WTC11 (cell line): ENCODE results near the gene PLXNA2. TPM values are rescaled to one million over a fixed set of nuclear protein-coding genes. Genes with fewer than 3 reads are reported as not detected.

Experiments
- ATAC-seq: fragments of 200-7000 bp; cut with Tn5 transposase; 2 replicates; pipeline ENCODE4 v1.10.0; 2021; ENCODE audit warnings: mild to moderate bottlenecking, moderate library complexity
- CTCF ChIA-PET: fragments of 300-600 bp; sonication (Branson Sonifier 250); formaldehyde crosslinking; loops from one replicate; lab custom pipeline; 2021; ENCODE audit warnings: antibody characterized with exemption; lab: Charles Lee
- POLR2A ChIA-PET: fragments of 350-600 bp; sonication (Branson Sonifier 250); formaldehyde crosslinking; loops from one replicate; lab custom pipeline; 2021; ENCODE audit warnings: antibody characterized with exemption; lab: Charles Lee
- DNase-seq: peaks from one replicate; pipeline ENCODE4 v3.0.0; 2021; ENCODE audit warnings: low spot score
- H3K27ac Mint-ChIP-seq: 2 replicates; pipeline ENCODE4 v1.8.0; 2021; ENCODE audit warnings: mixed read lengths
- H3K27me3 Mint-ChIP-seq: 2 replicates; pipeline ENCODE4 v1.8.0; 2021; ENCODE audit warnings: low read depth, mild to moderate bottlenecking, moderate library complexity, mixed read lengths
- H3K36me3 Mint-ChIP-seq: 2 replicates; pipeline ENCODE4 v1.8.0; 2021; ENCODE audit warnings: mixed read lengths
- H3K4me1 Mint-ChIP-seq: 2 replicates; pipeline ENCODE4 v1.8.0; 2022; ENCODE audit warnings: mixed read lengths
- H3K4me3 Mint-ChIP-seq: 2 replicates; pipeline ENCODE4 v1.8.0; 2021; ENCODE audit warnings: mild to moderate bottlenecking, moderate library complexity, mixed read lengths
- H3K9me3 Mint-ChIP-seq: 2 replicates; pipeline ENCODE4 v1.8.0; 2021; ENCODE audit warnings: mixed read lengths
- CBFB ChIP-seq: sonication (generic); formaldehyde crosslinking; IDR thresholded peaks from 2 replicates; pipeline ENCODE4 v1.8.1; 2022; ENCODE audit warnings: mild to moderate bottlenecking, low read depth, missing genetic modification reagents
- CREB1 ChIP-seq: sonication (generic); formaldehyde crosslinking; IDR thresholded peaks from 2 replicates; pipeline ENCODE4 v1.8.0; 2023; ENCODE audit warnings: mild to moderate bottlenecking, missing genetic modification reagents
- ETV6 ChIP-seq: sonication (generic); formaldehyde crosslinking; IDR thresholded peaks from 2 replicates; pipeline ENCODE4 v1.8.1; 2022; ENCODE audit warnings: mild to moderate bottlenecking, missing genetic modification reagents
- FOXP1 ChIP-seq: sonication (generic); formaldehyde crosslinking; IDR thresholded peaks from 2 replicates; pipeline ENCODE4 v1.8.0; 2022; ENCODE audit warnings: missing genetic modification reagents, mild to moderate bottlenecking, moderate library complexity, borderline replicate concordance
- HMGA2 ChIP-seq: fragments of 250-450 bp; sonication (Bioruptor Pico); IDR thresholded peaks from 2 replicates; pipeline ENCODE4 v1.4.0; 2021; ENCODE audit warnings: mild to moderate bottlenecking, moderate library complexity
- IRF2 ChIP-seq: sonication (generic); formaldehyde crosslinking; IDR thresholded peaks from 2 replicates; pipeline ENCODE4 v1.8.0; 2022; ENCODE audit warnings: low read depth, missing genetic modification reagents, borderline replicate concordance
- KAT7 ChIP-seq: sonication (generic); formaldehyde crosslinking; IDR thresholded peaks from 2 replicates; pipeline ENCODE4 v1.8.1; 2023; ENCODE audit warnings: missing genetic modification reagents, mild to moderate bottlenecking, borderline replicate concordance
- NFATC4 ChIP-seq: fragments of 250-450 bp; sonication (Bioruptor Pico); IDR thresholded peaks from 2 replicates; pipeline ENCODE4 v1.9.0; 2021; ENCODE audit warnings: mild to moderate bottlenecking
- NFE2L1 ChIP-seq: sonication (generic); formaldehyde crosslinking; IDR thresholded peaks from 2 replicates; pipeline ENCODE4 v1.8.1; 2023; ENCODE audit warnings: missing genetic modification reagents
- NR1H2 ChIP-seq: sonication (generic); formaldehyde crosslinking; IDR thresholded peaks from 2 replicates; pipeline ENCODE4 v1.9.0; 2021; ENCODE audit warnings: mild to moderate bottlenecking, moderate library complexity, missing genetic modification reagents
- RORB ChIP-seq: fragments of 250-450 bp; sonication (Bioruptor Pico); IDR thresholded peaks from 2 replicates; pipeline ENCODE4 v1.9.0; 2021; ENCODE audit warnings: mild to moderate bottlenecking
- TCF7 ChIP-seq: sonication (generic); formaldehyde crosslinking; IDR thresholded peaks from 2 replicates; pipeline ENCODE4 v1.8.0; 2022; ENCODE audit warnings: mild to moderate bottlenecking, low read depth, missing genetic modification reagents, moderate library complexity
- TEAD4 ChIP-seq: sonication (generic); formaldehyde crosslinking; IDR thresholded peaks from 2 replicates; pipeline ENCODE4 v1.8.0; 2022; ENCODE audit warnings: mild to moderate bottlenecking, missing genetic modification reagents
- ZBTB21 ChIP-seq: sonication (generic); formaldehyde crosslinking; IDR thresholded peaks from 2 replicates; pipeline ENCODE4 v1.8.1; 2023; ENCODE audit warnings: mild to moderate bottlenecking, missing genetic modification reagents, borderline replicate concordance
- ZNF121 ChIP-seq: sonication (generic); formaldehyde crosslinking; IDR thresholded peaks from 2 replicates; pipeline ENCODE4 v1.8.0; 2023; ENCODE audit warnings: missing genetic modification reagents
- ZNF138 ChIP-seq: sonication (generic); formaldehyde crosslinking; conservative IDR thresholded peaks from 2 replicates; pipeline ENCODE4 v1.8.1; 2022; ENCODE audit warnings: mild to moderate bottlenecking, moderate library complexity, missing genetic modification reagents
- ZNF423 ChIP-seq: fragments of 250-450 bp; sonication (Bioruptor Pico); IDR thresholded peaks from 2 replicates; pipeline ENCODE4 v2.1.2; 2022; ENCODE audit warnings: mild to moderate bottlenecking, moderate library complexity
- ZNF671 ChIP-seq: fragments of 250-450 bp; sonication (Bioruptor Pico); IDR thresholded peaks from 2 replicates; pipeline ENCODE4 v1.8.0; 2021; ENCODE audit warnings: mild to moderate bottlenecking
- total RNA-seq: library from RNA; stranded (reverse); gene quantifications from 3 replicates; pipeline ENCODE4 v1.2.3, GENCODE V29; 2021
- TF ChIP-seq, protein P1 (sequence below): sonication (generic); formaldehyde crosslinking; IDR thresholded peaks from 2 replicates; pipeline ENCODE4 v1.8.0; 2023; ENCODE audit warnings: mild to moderate bottlenecking, missing genetic modification reagents
- TF ChIP-seq, protein P2 (sequence below): sonication (generic); formaldehyde crosslinking; IDR thresholded peaks from 2 replicates; pipeline ENCODE4 v1.8.1; 2023; ENCODE audit warnings: mild to moderate bottlenecking, missing genetic modification reagents, moderate library complexity
- TF ChIP-seq, protein P3 (sequence below): sonication (generic); formaldehyde crosslinking; IDR thresholded peaks from 2 replicates; pipeline ENCODE4 v1.8.1; 2023; ENCODE audit warnings: mild to moderate bottlenecking, missing genetic modification reagents
- TF ChIP-seq, protein P4 (sequence below): fragments of 250-450 bp; sonication (Bioruptor Pico); conservative IDR thresholded peaks from 2 replicates; pipeline ENCODE4 v1.9.0; 2021; ENCODE audit warnings: mild to moderate bottlenecking
- TF ChIP-seq, protein P5 (sequence below): sonication (generic); formaldehyde crosslinking; IDR thresholded peaks from 2 replicates; pipeline ENCODE4 v1.8.1; 2022; ENCODE audit warnings: mild to moderate bottlenecking, missing genetic modification reagents, moderate library complexity, borderline replicate concordance

PLXNA2 gene
- total RNA-seq, 1 experiment from 2014 or later: 4.2 TPM

DNA sequence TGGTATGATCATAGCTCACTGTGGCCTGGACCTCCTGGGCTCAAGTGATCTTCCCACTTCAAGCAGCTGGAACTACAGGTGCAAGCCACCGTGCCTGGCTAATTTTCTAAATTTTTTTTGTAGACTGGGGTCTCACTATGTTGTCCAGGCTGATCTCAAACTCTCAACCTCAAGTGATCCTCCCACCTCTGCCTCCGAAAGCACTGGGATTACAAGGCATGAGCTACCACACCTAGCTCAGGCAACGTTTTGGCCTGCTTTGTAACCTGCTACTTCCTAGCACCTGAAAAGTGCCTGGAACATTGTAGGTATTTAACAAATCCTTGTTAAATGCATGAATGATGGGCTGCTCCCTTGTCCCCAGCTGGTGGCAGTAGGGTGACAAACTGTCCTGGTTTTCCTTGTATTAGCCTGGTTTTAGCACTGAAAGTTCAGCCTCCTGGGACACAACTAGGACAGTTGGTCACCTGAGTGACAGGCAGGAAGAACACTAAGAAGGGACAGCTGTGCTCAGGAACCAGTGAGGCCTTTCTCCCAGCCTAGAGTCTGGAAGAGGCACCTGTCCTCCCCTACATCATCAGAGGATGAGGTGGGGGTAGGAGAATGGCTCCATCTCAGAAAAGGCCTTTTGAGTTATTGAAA, 244.8 kb downstream of the PLXNA2 start:
- DNase-seq (no peak), ATAC-seq (no peak)
- ChIA-PET POLR2A (no interaction called here), CTCF (interaction anchor here (0.8 to 2.9 kb wide), 14 partner anchors 9 to 246 kb away, joined by 3 to 34 read pairs (median 7); no protein-coding TSS in a partner anchor)
- H3K27ac Mint-ChIP-seq: no peak overlapping the region
- peaks cover 25% of the 10 kb centered on the region for H3K4me1 Mint-ChIP-seq
- H3K36me3 Mint-ChIP-seq: peaks cover 3% of the 10 kb centered on the region
- no peak overlapping the region for H3K4me3 Mint-ChIP-seq
- peaks cover 9% of the 10 kb centered on the region for H3K9me3 Mint-ChIP-seq
- no peak for TF ChIP-seq NFE2L1 (CRISPR knock-in tag)
- no peak for TF ChIP-seq ZNF671
- TF ChIP-seq ZNF121: peak; percentile 57; the same call in 1 of the 2 replicates
- no peak for TF ChIP-seq ZBTB21 (CRISPR knock-in tag)
- TF ChIP-seq RORB (CRISPR knock-in tag): no peak
- TF ChIP-seq ZNF138 (CRISPR knock-in tag): no peak
- peaks cover 9% of the 10 kb centered on the region for H3K27me3 Mint-ChIP-seq

DNA sequence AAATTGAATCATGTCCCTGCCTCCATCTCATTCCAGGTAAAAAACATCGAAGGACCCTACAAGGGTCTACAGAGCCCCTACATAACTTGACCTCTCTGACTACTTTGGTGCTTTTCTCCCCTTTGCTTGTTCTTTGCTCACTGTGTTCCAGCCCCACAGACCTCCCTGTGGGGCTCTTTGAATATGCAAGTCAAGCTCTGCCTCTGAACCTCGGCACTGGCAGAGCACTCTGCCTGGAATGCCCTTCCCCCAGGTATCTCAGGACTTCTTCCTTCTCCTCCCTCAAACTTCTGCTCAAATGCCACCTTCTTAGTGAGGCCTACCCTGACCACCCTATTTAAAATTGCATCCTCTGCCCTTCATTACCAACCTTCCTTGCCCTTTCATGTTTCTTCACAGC, 245.5 kb downstream of the PLXNA2 start:
- DNase-seq (peak; percentile 20), ATAC-seq (peak; percentile 60)
- TF ChIP-seq, protein P1, sequence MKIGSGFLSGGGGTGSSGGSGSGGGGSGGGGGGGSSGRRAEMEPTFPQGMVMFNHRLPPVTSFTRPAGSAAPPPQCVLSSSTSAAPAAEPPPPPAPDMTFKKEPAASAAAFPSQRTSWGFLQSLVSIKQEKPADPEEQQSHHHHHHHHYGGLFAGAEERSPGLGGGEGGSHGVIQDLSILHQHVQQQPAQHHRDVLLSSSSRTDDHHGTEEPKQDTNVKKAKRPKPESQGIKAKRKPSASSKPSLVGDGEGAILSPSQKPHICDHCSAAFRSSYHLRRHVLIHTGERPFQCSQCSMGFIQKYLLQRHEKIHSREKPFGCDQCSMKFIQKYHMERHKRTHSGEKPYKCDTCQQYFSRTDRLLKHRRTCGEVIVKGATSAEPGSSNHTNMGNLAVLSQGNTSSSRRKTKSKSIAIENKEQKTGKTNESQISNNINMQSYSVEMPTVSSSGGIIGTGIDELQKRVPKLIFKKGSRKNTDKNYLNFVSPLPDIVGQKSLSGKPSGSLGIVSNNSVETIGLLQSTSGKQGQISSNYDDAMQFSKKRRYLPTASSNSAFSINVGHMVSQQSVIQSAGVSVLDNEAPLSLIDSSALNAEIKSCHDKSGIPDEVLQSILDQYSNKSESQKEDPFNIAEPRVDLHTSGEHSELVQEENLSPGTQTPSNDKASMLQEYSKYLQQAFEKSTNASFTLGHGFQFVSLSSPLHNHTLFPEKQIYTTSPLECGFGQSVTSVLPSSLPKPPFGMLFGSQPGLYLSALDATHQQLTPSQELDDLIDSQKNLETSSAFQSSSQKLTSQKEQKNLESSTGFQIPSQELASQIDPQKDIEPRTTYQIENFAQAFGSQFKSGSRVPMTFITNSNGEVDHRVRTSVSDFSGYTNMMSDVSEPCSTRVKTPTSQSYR (CRISPR knock-in tag): no peak
- TF ChIP-seq TCF7 (CRISPR knock-in tag) (no peak), ETV6 (CRISPR knock-in tag) (no peak), CBFB (CRISPR knock-in tag) (no peak), NFATC4 (CRISPR knock-in tag) (no peak), ZNF423 (no peak), NR1H2 (CRISPR knock-in tag) (no peak), HMGA2 (CRISPR knock-in tag) (no peak), FOXP1 (CRISPR knock-in tag) (no peak), IRF2 (CRISPR knock-in tag) (no peak), KAT7 (no peak), CREB1 (CRISPR knock-in tag) (no peak), TEAD4 (no peak)
- TF ChIP-seq, protein P2, sequence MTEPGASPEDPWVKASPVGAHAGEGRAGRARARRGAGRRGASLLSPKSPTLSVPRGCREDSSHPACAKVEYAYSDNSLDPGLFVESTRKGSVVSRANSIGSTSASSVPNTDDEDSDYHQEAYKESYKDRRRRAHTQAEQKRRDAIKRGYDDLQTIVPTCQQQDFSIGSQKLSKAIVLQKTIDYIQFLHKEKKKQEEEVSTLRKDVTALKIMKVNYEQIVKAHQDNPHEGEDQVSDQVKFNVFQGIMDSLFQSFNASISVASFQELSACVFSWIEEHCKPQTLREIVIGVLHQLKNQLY (CRISPR knock-in tag): no peak
- TF ChIP-seq, protein P3, sequence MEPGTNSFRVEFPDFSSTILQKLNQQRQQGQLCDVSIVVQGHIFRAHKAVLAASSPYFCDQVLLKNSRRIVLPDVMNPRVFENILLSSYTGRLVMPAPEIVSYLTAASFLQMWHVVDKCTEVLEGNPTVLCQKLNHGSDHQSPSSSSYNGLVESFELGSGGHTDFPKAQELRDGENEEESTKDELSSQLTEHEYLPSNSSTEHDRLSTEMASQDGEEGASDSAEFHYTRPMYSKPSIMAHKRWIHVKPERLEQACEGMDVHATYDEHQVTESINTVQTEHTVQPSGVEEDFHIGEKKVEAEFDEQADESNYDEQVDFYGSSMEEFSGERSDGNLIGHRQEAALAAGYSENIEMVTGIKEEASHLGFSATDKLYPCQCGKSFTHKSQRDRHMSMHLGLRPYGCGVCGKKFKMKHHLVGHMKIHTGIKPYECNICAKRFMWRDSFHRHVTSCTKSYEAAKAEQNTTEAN (CRISPR knock-in tag): no peak
- TF ChIP-seq, protein P4, sequence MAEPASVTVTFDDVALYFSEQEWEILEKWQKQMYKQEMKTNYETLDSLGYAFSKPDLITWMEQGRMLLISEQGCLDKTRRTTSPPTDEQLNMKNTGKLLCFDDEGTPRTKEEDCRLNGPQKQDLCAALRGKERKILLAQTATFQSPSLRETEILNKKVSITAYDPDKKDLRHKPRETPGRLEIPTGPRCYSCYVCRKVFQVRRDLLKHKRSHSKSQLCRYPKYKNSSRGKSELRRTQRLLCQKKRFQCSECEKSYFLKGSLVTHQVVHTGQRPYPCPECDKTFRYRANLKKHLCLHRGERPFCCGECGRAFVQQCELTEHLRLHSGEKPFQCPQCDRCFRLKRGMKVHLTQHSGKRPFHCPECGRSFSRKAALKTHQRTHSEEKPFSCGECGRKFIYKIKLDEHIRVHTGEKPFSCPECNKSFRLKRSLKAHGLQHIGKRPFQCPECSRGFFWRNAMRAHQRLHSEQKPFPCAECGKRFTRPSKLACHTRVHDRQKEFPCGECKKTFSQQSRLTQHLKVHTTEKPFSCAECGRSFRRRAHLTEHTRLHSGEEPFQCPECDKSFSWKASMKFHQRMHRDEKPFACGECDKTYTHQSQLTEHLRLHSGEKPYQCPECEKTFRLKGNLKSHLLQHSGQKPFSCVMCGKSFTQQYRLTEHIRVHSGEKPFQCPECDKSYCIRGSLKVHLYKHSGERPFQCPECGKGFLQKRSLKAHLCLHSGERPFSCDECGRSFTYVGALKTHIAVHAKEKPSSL (CRISPR knock-in tag): no peak
- TF ChIP-seq, protein P5, sequence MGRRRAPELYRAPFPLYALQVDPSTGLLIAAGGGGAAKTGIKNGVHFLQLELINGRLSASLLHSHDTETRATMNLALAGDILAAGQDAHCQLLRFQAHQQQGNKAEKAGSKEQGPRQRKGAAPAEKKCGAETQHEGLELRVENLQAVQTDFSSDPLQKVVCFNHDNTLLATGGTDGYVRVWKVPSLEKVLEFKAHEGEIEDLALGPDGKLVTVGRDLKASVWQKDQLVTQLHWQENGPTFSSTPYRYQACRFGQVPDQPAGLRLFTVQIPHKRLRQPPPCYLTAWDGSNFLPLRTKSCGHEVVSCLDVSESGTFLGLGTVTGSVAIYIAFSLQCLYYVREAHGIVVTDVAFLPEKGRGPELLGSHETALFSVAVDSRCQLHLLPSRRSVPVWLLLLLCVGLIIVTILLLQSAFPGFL (CRISPR knock-in tag): no peak
- ChIA-PET CTCF (interaction anchor here (0.7 to 2.9 kb wide), 43 partner anchors 10 to 1491 kb away, joined by 3 to 34 read pairs (median 5); partner anchors contain the start of gene PLXNA2), POLR2A (no interaction called here)
- Mint-ChIP-seq H3K9me3 (peaks cover 13% of the 10 kb centered on the region), H3K27ac (no peak overlapping the region), H3K4me3 (no peak overlapping the region), H3K27me3 (peaks cover 10% of the 10 kb centered on the region), H3K36me3 (peaks cover 3% of the 10 kb centered on the region), H3K4me1 (peaks cover 25% of the 10 kb centered on the region)
